ENCODE data around the gene TMEM138. TPM values are rescaled to one million over a fixed set of nuclear protein-coding genes. Genes with fewer than 3 reads are reported as not detected.

TMEM138 gene
- total and polyA plus RNA-seq, 2 of the 13 experiments (the other 11 are each of a cell fraction or from before 2014, with no cell fraction given), result 43.5 to 61.0 TPM

DNA sequence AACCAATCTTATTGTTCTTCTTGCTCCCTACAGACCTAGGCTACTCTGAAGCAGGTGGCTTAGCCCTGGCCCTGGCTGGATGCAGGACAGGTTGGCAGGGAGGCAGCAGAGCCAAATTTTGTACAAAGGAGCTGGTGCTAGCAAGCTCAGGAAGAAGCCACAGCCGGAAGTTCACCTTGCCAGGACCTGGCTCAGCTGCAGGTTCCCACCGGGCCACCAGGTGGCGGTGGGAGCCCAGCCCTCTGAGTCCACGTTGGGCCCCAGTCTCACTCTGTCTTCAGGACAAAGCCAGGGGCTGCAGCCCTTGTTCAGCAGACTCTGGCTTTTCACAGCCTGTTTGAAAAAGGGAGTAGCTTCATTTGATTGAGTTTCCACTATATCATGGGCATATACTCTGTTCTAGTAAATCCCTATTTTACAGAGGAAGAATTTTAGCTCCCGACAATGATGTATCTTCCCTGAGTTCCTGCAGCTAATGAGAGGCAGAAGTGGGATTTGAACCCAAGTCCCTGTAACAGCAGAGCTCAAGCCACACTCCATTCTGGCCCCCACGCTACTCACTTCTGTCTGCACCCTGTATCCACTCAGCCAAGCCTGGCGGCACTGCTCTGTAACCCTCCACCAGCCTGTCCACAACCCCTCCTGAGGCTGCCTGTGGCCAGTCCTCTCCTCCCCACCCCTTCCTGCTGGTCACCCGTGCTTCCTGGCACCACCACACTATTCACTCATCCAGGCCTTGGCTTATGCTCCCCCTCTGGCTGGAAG, 25.8 kb upstream of the TMEM138 start (continued):
- TF ChIP-seq, protein P1, sequence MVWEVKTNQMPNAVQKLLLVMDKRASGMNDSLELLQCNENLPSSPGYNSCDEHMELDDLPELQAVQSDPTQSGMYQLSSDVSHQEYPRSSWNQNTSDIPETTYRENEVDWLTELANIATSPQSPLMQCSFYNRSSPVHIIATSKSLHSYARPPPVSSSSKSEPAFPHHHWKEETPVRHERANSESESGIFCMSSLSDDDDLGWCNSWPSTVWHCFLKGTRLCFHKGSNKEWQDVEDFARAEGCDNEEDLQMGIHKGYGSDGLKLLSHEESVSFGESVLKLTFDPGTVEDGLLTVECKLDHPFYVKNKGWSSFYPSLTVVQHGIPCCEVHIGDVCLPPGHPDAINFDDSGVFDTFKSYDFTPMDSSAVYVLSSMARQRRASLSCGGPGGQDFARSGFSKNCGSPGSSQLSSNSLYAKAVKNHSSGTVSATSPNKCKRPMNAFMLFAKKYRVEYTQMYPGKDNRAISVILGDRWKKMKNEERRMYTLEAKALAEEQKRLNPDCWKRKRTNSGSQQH (CRISPR knock-in tag; IDR thresholded peaks at IDR 0.05; ENCODE audit: low read depth), result peak; percentile 79; the same call in 1 of the 2 replicates
- TF ChIP-seq, protein P2, sequence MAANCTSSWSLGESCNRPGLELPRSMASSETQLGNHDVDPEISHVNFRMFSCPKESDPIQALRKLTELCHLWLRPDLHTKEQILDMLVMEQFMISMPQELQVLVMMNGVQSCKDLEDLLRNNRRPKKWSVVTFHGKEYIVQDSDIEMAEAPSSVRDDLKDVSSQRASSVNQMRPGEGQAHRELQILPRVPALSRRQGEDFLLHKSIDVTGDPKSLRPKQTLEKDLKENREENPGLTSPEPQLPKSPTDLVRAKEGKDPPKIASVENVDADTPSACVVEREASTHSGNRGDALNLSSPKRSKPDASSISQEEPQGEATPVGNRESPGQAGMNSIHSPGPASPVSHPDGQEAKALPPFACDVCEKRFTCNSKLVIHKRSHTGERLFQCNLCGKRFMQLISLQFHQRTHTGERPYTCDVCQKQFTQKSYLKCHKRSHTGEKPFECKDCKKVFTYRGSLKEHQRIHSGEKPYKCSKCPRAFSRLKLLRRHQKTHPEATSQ (CRISPR knock-in tag; IDR thresholded peaks at IDR 0.05; ENCODE audit: borderline replicate concordance), result no peak
- TF ChIP-seq ZSCAN31 (CRISPR knock-in tag; IDR thresholded peaks at IDR 0.05; ENCODE audit: low read depth), result 0 out of 2 replicates have a peak, but pooled peaks have one; percentile 60
- TF ChIP-seq PAX8 (CRISPR knock-in tag; IDR thresholded peaks at IDR 0.05; ENCODE audit: borderline replicate concordance), result no peak
- peak; percentile 50; the same call in 1 of the 2 replicates for TF ChIP-seq RXRB (CRISPR knock-in tag; IDR thresholded peaks at IDR 0.05; ENCODE audit: borderline replicate concordance)
- TF ChIP-seq ZNF382 (CRISPR knock-in tag; IDR thresholded peaks at IDR 0.05; ENCODE audit: borderline replicate concordance), result no peak
- TF ChIP-seq, protein P3, sequence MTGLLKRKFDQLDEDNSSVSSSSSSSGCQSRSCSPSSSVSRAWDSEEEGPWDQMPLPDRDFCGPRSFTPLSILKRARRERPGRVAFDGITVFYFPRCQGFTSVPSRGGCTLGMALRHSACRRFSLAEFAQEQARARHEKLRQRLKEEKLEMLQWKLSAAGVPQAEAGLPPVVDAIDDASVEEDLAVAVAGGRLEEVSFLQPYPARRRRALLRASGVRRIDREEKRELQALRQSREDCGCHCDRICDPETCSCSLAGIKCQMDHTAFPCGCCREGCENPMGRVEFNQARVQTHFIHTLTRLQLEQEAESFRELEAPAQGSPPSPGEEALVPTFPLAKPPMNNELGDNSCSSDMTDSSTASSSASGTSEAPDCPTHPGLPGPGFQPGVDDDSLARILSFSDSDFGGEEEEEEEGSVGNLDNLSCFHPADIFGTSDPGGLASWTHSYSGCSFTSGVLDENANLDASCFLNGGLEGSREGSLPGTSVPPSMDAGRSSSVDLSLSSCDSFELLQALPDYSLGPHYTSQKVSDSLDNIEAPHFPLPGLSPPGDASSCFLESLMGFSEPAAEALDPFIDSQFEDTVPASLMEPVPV (CRISPR knock-in tag; IDR thresholded peaks at IDR 0.05), result no peak
- TF ChIP-seq NFYB (CRISPR knock-in tag; IDR thresholded peaks at IDR 0.05), result no peak
- no peak for TF ChIP-seq NFKBIZ (CRISPR knock-in tag; IDR thresholded peaks at IDR 0.05)
- no peak for TF ChIP-seq NR3C1 (CRISPR knock-in tag; IDR thresholded peaks at IDR 0.05)
- no peak for TF ChIP-seq ZNF530 (CRISPR knock-in tag; IDR thresholded peaks at IDR 0.05; ENCODE audit: low read depth)
- TF ChIP-seq, protein P4, sequence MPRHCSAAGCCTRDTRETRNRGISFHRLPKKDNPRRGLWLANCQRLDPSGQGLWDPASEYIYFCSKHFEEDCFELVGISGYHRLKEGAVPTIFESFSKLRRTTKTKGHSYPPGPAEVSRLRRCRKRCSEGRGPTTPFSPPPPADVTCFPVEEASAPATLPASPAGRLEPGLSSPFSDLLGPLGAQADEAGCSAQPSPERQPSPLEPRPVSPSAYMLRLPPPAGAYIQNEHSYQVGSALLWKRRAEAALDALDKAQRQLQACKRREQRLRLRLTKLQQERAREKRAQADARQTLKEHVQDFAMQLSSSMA (CRISPR knock-in tag; IDR thresholded peaks at IDR 0.05), result no peak
- TF ChIP-seq HDAC1 (CRISPR knock-in tag; IDR thresholded peaks at IDR 0.05), result peak; percentile 42; the same call in 1 of the 2 replicates
- TF ChIP-seq, protein P5, sequence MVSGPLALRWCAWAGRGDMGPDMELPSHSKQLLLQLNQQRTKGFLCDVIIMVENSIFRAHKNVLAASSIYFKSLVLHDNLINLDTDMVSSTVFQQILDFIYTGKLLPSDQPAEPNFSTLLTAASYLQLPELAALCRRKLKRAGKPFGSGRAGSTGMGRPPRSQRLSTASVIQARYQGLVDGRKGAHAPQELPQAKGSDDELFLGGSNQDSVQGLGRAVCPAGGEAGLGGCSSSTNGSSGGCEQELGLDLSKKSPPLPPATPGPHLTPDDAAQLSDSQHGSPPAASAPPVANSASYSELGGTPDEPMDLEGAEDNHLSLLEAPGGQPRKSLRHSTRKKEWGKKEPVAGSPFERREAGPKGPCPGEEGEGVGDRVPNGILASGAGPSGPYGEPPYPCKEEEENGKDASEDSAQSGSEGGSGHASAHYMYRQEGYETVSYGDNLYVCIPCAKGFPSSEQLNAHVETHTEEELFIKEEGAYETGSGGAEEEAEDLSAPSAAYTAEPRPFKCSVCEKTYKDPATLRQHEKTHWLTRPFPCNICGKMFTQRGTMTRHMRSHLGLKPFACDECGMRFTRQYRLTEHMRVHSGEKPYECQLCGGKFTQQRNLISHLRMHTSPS (CRISPR knock-in tag; IDR thresholded peaks at IDR 0.05; ENCODE audit: low read depth), result no peak
- TF ChIP-seq ZNF816 (CRISPR knock-in tag; IDR thresholded peaks at IDR 0.05; ENCODE audit: borderline replicate concordance), result peak; percentile 41; the same call in 1 of the 2 replicates
- no peak for TF ChIP-seq RARG (CRISPR knock-in tag; IDR thresholded peaks at IDR 0.05; ENCODE audit: low read depth)
- no peak for TF ChIP-seq ESRRA (CRISPR knock-in tag; IDR thresholded peaks at IDR 0.05; ENCODE audit: low read depth)
- TF ChIP-seq, protein P6, sequence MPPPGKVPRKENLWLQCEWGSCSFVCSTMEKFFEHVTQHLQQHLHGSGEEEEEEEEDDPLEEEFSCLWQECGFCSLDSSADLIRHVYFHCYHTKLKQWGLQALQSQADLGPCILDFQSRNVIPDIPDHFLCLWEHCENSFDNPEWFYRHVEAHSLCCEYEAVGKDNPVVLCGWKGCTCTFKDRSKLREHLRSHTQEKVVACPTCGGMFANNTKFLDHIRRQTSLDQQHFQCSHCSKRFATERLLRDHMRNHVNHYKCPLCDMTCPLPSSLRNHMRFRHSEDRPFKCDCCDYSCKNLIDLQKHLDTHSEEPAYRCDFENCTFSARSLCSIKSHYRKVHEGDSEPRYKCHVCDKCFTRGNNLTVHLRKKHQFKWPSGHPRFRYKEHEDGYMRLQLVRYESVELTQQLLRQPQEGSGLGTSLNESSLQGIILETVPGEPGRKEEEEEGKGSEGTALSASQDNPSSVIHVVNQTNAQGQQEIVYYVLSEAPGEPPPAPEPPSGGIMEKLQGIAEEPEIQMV (CRISPR knock-in tag; IDR thresholded peaks at IDR 0.05; ENCODE audit: low read depth), result no peak
- no peak for TF ChIP-seq ZSCAN22 (CRISPR knock-in tag; IDR thresholded peaks at IDR 0.05)
